Neural progenitor cell (in vitro differentiated cells): ENCODE data around the gene ARMH4. TPM values are rescaled to one million over a fixed set of nuclear protein-coding genes. Genes with fewer than 3 reads are reported as not detected.
A peak's percentile ranks its signal among the peaks of the same experiment; 100 is the strongest.

Source experiments
- DNase-seq: peaks from one replicate; pipeline ENCODE4 v3.0.0-alpha.2; 2016; ENCODE audit warnings: low spot score
- H2AFZ ChIP-seq: fragments of 200-600 bp; sonication (generic); replicated peaks from 2 replicates; pipeline ENCODE4 v1.6.1; 2016; ENCODE audit warnings: antibody characterized with exemption
- H3F3A ChIP-seq: fragments of 200-600 bp; sonication (generic); 2 replicates; pipeline ENCODE4 v1.6.1; 2016; ENCODE audit warnings: antibody characterized with exemption, low read depth
- H3K27ac ChIP-seq: fragments of 200-600 bp; sonication (generic); 2 replicates; pipeline ENCODE4 v1.5.1; 2016; ENCODE audit warnings: mild to moderate bottlenecking
- H3K27me3 ChIP-seq: fragments of 200-600 bp; sonication (generic); 2 replicates; pipeline ENCODE4 v1.6.1; 2016; ENCODE audit warnings: mild to moderate bottlenecking, moderate library complexity
- H3K36me3 ChIP-seq: fragments of 200-600 bp; sonication (generic); 2 replicates; pipeline ENCODE4 v1.5.1; 2016
- H3K4me1 ChIP-seq: fragments of 200-600 bp; sonication (generic); 2 replicates; pipeline ENCODE4 v1.6.1; 2016; ENCODE audit warnings: mixed run types
- H3K4me2 ChIP-seq: fragments of 200-600 bp; sonication (generic); 2 replicates; pipeline ENCODE4 v1.6.1; 2016
- H3K4me3 ChIP-seq: fragments of 200-600 bp; sonication (generic); 2 replicates; pipeline ENCODE4 v1.5.1; 2016
- H3K79me2 ChIP-seq: fragments of 200-600 bp; sonication (generic); 2 replicates; pipeline ENCODE4 v1.6.1; 2016; ENCODE audit warnings: low read depth
- H3K9ac ChIP-seq: fragments of 200-600 bp; sonication (generic); 2 replicates; pipeline ENCODE4 v1.6.1; 2016
- H3K9me3 ChIP-seq: fragments of 200-600 bp; sonication (generic); 2 replicates; pipeline ENCODE4 v1.5.1; 2016; ENCODE audit warnings: low read depth
- H4K20me1 ChIP-seq: fragments of 200-600 bp; sonication (generic); 2 replicates; pipeline ENCODE4 v1.6.1; 2016; ENCODE audit warnings: low read depth
- H3K27ac Mint-ChIP-seq: 3 replicates; pipeline ENCODE4 v1.8.0; 2021; ENCODE audit warnings: mixed read lengths
- H3K27me3 Mint-ChIP-seq: 2 replicates; pipeline ENCODE4 v1.8.0; 2022; ENCODE audit warnings: low read depth, mild to moderate bottlenecking, inconsistent platforms, moderate library complexity, mixed read lengths; ENCODE audit not compliant: insufficient read depth
- H3K36me3 Mint-ChIP-seq: 3 replicates; pipeline ENCODE4 v1.8.0; 2021; ENCODE audit warnings: mixed read lengths
- H3K4me1 Mint-ChIP-seq: 3 replicates; pipeline ENCODE4 v1.8.0; 2021; ENCODE audit warnings: mixed read lengths
- H3K4me3 Mint-ChIP-seq: 3 replicates; pipeline ENCODE4 v1.8.0; 2021; ENCODE audit warnings: mild to moderate bottlenecking, moderate library complexity, mixed read lengths
- H3K9me3 Mint-ChIP-seq: 3 replicates; pipeline ENCODE4 v1.8.0; 2020; ENCODE audit warnings: mixed read lengths
- EZH2 ChIP-seq: fragments of 200-600 bp; sonication (generic); IDR thresholded peaks from 2 replicates; pipeline ENCODE4 v1.6.1; 2017; ENCODE audit warnings: antibody characterized with exemption, mild to moderate bottlenecking, moderate library complexity
- EZH2phosphoT487 ChIP-seq: fragments of 200-600 bp; sonication (generic); IDR thresholded peaks from 2 replicates; pipeline ENCODE4 v1.6.1; 2017; ENCODE audit warnings: antibody characterized with exemption
- total RNA-seq: library from RNA; depleted of rRNA; stranded (reverse); fragments of >200 nt; gene quantifications from 2 replicates; pipeline ENCODE4 v1.2.3, GENCODE V29; 2015; ENCODE audit warnings: low replicate concordance
- TF ChIP-seq, protein P1 (sequence below): fragments of 200-600 bp; sonication (generic); IDR thresholded peaks from 2 replicates; pipeline ENCODE4 v1.5.1; 2017; ENCODE audit warnings: antibody characterized with exemption, mild to moderate bottlenecking

Gene ARMH4
- total RNA-seq, 1 donor from 2014 or later = 29.0 TPM

DNA sequence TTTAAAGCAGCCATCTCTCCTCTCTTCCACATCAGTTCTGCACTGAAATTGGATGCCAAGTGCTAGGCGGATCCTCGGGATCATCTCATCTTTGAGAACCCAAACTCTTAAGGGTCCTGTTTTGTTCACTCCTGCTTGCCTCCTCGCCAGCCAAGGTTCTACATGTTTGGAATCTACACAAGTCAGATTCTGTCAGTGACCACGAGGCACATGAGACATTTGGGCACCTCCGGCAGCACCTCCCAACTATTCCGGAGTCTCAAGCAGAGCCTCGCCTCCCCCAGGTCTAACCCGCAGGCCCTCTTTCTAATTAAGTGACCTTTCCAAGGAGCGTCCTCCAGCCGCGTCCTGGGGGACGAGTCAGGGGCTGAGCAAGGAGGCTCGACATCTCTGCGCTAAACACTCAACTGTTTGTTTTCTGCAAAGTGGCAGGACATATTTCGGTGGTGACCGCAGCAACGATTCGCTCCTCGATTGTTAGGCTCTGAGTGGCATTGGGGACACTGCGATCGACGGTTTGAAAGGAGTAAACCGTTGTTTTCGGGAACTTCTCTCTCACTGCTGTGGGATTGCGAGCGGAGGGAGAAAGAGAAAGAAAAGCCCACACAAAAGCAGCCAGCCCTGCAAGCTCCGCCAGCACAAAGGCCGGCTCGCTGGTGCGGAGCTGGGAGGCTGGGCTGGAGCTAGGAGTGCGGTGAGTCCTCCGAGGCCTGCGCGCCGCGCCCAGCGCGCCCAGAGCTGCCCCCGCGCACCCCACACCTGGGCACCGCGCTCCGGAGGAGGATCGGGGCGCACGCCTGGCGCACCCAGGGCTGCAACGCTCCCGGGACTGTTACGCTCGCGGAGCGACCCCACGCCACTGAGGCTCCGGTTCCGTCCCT lies 640 bp downstream of the ARMH4 start:
- Mint-ChIP-seq H3K4me3 (peak overlapping the region; percentile 94), H3K36me3 (no peaks in the 10 kb centered on the region), H3K4me1 (peaks cover 16% of the 10 kb centered on the region), H3K27me3 (peaks cover 9% of the 10 kb centered on the region), H3K9me3 (no peaks in the 10 kb centered on the region), H3K27ac (no peak overlapping the region)
- DNase-seq = peak; percentile 80
- H3K79me2 ChIP-seq = peaks cover 44% of the 10 kb centered on the region
- H3K4me1 ChIP-seq = peaks cover 28% of the 10 kb centered on the region
- peak overlapping the region; percentile 83 for H3K4me2 ChIP-seq
- peak; percentile 18 for TF ChIP-seq EZH2phosphoT487
- TF ChIP-seq, protein P1, sequence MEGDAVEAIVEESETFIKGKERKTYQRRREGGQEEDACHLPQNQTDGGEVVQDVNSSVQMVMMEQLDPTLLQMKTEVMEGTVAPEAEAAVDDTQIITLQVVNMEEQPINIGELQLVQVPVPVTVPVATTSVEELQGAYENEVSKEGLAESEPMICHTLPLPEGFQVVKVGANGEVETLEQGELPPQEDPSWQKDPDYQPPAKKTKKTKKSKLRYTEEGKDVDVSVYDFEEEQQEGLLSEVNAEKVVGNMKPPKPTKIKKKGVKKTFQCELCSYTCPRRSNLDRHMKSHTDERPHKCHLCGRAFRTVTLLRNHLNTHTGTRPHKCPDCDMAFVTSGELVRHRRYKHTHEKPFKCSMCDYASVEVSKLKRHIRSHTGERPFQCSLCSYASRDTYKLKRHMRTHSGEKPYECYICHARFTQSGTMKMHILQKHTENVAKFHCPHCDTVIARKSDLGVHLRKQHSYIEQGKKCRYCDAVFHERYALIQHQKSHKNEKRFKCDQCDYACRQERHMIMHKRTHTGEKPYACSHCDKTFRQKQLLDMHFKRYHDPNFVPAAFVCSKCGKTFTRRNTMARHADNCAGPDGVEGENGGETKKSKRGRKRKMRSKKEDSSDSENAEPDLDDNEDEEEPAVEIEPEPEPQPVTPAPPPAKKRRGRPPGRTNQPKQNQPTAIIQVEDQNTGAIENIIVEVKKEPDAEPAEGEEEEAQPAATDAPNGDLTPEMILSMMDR = no peak
- peaks cover 34% of the 10 kb centered on the region for H3F3A ChIP-seq
- no peak overlapping the region for H3K27ac ChIP-seq
- no peaks in the 10 kb centered on the region for H3K9me3 ChIP-seq
- H4K20me1 ChIP-seq = peaks cover 6% of the 10 kb centered on the region
- H2AFZ ChIP-seq = peak overlapping the region; percentile 98
- peaks cover 13% of the 10 kb centered on the region for H3K27me3 ChIP-seq
- peak overlapping the region; percentile 40 for H3K9ac ChIP-seq
- H3K36me3 ChIP-seq = no peaks in the 10 kb centered on the region
- peak overlapping the region; percentile 97 for H3K4me3 ChIP-seq

DNA sequence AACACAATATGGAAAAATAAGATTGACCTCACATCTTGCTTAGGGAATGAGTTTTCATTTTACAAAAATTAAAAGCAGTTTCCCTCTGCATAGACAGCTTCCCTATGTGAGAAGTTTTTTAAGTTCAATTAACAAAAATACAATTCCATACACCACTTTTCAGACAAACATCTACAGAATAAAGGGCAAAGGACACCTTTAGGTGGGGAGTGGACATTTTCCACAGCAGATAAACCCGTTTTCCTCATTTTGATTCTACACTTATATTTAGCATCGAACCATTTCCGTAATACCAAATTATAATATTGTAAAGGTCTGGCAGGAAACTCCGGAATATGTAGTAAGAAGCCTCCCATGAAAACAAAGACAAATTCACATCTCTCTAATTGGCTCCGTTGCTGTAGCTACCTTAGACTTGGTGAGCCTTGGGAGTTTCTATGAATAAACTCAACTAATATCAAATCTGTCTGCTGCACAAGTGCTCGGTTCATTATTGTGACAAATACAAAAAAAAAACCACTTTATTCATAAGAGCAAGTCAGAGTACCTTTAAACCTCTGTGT lies 1.7 kb downstream of the ARMH4 start:
- Mint-ChIP-seq H3K27me3 (peaks cover 9% of the 10 kb centered on the region), H3K9me3 (no peaks in the 10 kb centered on the region), H3K4me1 (peaks cover 16% of the 10 kb centered on the region), H3K27ac (no peak overlapping the region), H3K36me3 (no peaks in the 10 kb centered on the region), H3K4me3 (peak overlapping the region; percentile 94)
- H3K27me3 ChIP-seq = peaks cover 13% of the 10 kb centered on the region
- H3K9me3 ChIP-seq = no peaks in the 10 kb centered on the region
- H3K9ac ChIP-seq = no peak overlapping the region
- no peak overlapping the region for H2AFZ ChIP-seq
- no peaks in the 10 kb centered on the region for H3K36me3 ChIP-seq
- DNase-seq = no peak
- peaks cover 52% of the 10 kb centered on the region for H3K79me2 ChIP-seq
- peaks cover 6% of the 10 kb centered on the region for H4K20me1 ChIP-seq
- H3K4me2 ChIP-seq = peak overlapping the region; percentile 83
- H3K27ac ChIP-seq = no peak overlapping the region
- H3F3A ChIP-seq = peaks cover 34% of the 10 kb centered on the region
- peak overlapping the region; percentile 97 for H3K4me3 ChIP-seq
- TF ChIP-seq, protein P1 = no peak
- TF ChIP-seq EZH2 = no peak
- TF ChIP-seq EZH2phosphoT487 = no peak
- peaks cover 28% of the 10 kb centered on the region for H3K4me1 ChIP-seq

DNA sequence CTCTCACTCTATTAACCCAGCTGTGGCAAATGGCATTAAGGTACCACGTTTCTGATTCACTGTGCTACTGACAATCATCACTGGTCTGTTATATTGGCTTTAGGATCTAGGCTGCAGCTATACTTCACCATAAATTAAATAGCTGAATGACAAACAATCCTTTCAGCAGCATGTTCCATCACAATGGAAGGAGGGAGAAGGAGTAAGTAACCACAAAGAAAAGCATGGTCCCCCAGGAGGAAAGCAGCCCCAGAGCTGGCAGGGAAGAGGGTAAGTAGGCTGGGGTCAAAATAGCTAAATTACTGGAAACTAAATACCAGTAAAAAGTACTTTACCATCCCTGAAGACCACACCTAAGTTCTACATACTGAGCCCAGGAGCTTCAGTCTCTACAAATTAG lies 2.8 kb downstream of the ARMH4 start:
- TF ChIP-seq EZH2 = no peak
- TF ChIP-seq, protein P1 = no peak
- no peak for TF ChIP-seq EZH2phosphoT487
- Mint-ChIP-seq H3K4me1 (peaks cover 16% of the 10 kb centered on the region), H3K9me3 (no peaks in the 10 kb centered on the region), H3K27me3 (peaks cover 9% of the 10 kb centered on the region), H3K36me3 (no peaks in the 10 kb centered on the region), H3K27ac (no peak overlapping the region), H3K4me3 (no peak overlapping the region)
- peak overlapping the region; percentile 9 for H3K4me2 ChIP-seq
- H2AFZ ChIP-seq = no peak overlapping the region
- no peak overlapping the region for H3K4me3 ChIP-seq
- H3K27ac ChIP-seq = no peak overlapping the region
- no peaks in the 10 kb centered on the region for H3K9me3 ChIP-seq
- peaks cover 34% of the 10 kb centered on the region for H3F3A ChIP-seq
- peaks cover 28% of the 10 kb centered on the region for H3K4me1 ChIP-seq
- no peak overlapping the region for H3K9ac ChIP-seq
- no peaks in the 10 kb centered on the region for H3K36me3 ChIP-seq
- H3K27me3 ChIP-seq = peaks cover 13% of the 10 kb centered on the region
- peaks cover 58% of the 10 kb centered on the region for H3K79me2 ChIP-seq
- H4K20me1 ChIP-seq = peaks cover 6% of the 10 kb centered on the region
- no peak for DNase-seq
